CD14-positive monocyte (primary cell): ENCODE results near the gene INTS3. TPM values are rescaled to one million over a fixed set of nuclear protein-coding genes. Genes with fewer than 3 reads are reported as not detected.
"Not testable (repeated sequence)": the region's sequence is repeated elsewhere in the genome, so short reads cannot be mapped to it uniquely, and the experiment has no call there.

ENCODE experiments used
- DNase-seq, 3 donors: peaks; one replicate each; pipeline ENCODE4 v3.0.0-alpha.2; 2011 to 2022
- H2AFZ ChIP-seq: 2 replicates; pipeline ENCODE4 v1.6.0; 2012; ENCODE audit warnings: mild to moderate bottlenecking, low read depth, low read length, inconsistent platforms; ENCODE audit not compliant: insufficient read depth, poor library complexity, severe bottlenecking
- H3K27ac ChIP-seq, 2 donors: 1 replicate in 1 of 2; 2 replicates in 1 of 2; pipeline ENCODE4 v1.5.1; 2012 to 2013; ENCODE audit warnings: low read length in 2 of 2, control low read depth in 1 of 2, inconsistent platforms in 1 of 2, low read depth in 1 of 2, mild to moderate bottlenecking in 1 of 2
- H3K27me3 ChIP-seq, 2 donors: one replicate each; pipeline versions ENCODE4 v1.6.0 to v1.6.1; 2011 to 2013; ENCODE audit warnings: low read length in 2 of 2; ENCODE audit not compliant: control insufficient read depth in 2 of 2, insufficient read depth in 2 of 2
- H3K36me3 ChIP-seq, 2 donors: replicated peaks in 1 of 2; 1 replicate in 1 of 2; 2 replicates in 1 of 2; pipeline versions ENCODE4 v1.5.1 to v1.6.1; 2012 to 2013; ENCODE audit warnings: low read length in 2 of 2, control low read depth in 1 of 2, inconsistent platforms in 1 of 2, mild to moderate bottlenecking in 1 of 2; ENCODE audit not compliant: insufficient read depth in 2 of 2, control insufficient read depth in 1 of 2
- H3K4me1 ChIP-seq, 2 donors: 1 replicate in 1 of 2; 2 replicates in 1 of 2; pipeline versions ENCODE4 v1.5.1 to v1.6.1; 2012 to 2013; ENCODE audit warnings: low read length in 2 of 2, control low read depth in 1 of 2, inconsistent platforms in 1 of 2, mild to moderate bottlenecking in 1 of 2, moderate library complexity in 1 of 2; ENCODE audit not compliant: insufficient read depth in 2 of 2, control insufficient read depth in 1 of 2
- H3K4me2 ChIP-seq: replicated peaks from 2 replicates; pipeline ENCODE3; 2012; ENCODE audit warnings: low read length, moderate library complexity, mild to moderate bottlenecking; ENCODE audit not compliant: poor library complexity, severe bottlenecking; ENCODE audit errors: extremely low read depth
- H3K4me3 ChIP-seq, 3 experiments: fragments of 200-600 bp in 1 of 3; sonication (generic) in 1 of 3; replicated peaks in 1 of 3; 1 replicate in 2 of 3; 2 replicates in 1 of 3; pipeline ENCODE4 v1.5.1; 2011 to 2013; ENCODE audit warnings: low read length in 3 of 3, mild to moderate bottlenecking in 3 of 3, control low read depth in 2 of 3, low read depth in 2 of 3, inconsistent platforms in 1 of 3, moderate library complexity in 1 of 3
- H3K79me2 ChIP-seq: 2 replicates; pipeline ENCODE4 v1.6.0; 2012; ENCODE audit warnings: mild to moderate bottlenecking, control low read depth, inconsistent platforms, low read length, moderate library complexity; ENCODE audit not compliant: insufficient read depth
- H3K9ac ChIP-seq: 2 replicates; pipeline ENCODE4 v1.6.0; 2017; ENCODE audit warnings: low read length, mild to moderate bottlenecking; ENCODE audit not compliant: insufficient read depth, poor library complexity, severe bottlenecking
- H3K9me3 ChIP-seq, 2 donors: replicated peaks in 1 of 2; 1 replicate in 1 of 2; 2 replicates in 1 of 2; pipeline versions ENCODE4 v1.5.1 to v1.6.1; 2012 to 2013; ENCODE audit warnings: low read length in 2 of 2, control low read depth in 1 of 2; ENCODE audit not compliant: control insufficient read depth in 1 of 2, insufficient read depth in 1 of 2
- H4K20me1 ChIP-seq: 2 replicates; pipeline ENCODE4 v1.6.0; 2012; ENCODE audit warnings: mild to moderate bottlenecking, low read length, control low read depth, moderate library complexity; ENCODE audit not compliant: insufficient read depth
- H3K27ac Mint-ChIP-seq, 7 donors: one replicate each; pipeline ENCODE4 v1.8.0; 2020; ENCODE audit warnings: mild to moderate bottlenecking in 7 of 7, mixed read lengths in 7 of 7, moderate library complexity in 6 of 7, inconsistent platforms in 2 of 7
- H3K27me3 Mint-ChIP-seq, 3 donors: one replicate each; pipeline ENCODE4 v1.8.0; 2021 to 2022; ENCODE audit warnings: low read depth in 3 of 3, mild to moderate bottlenecking in 3 of 3, mixed read lengths in 3 of 3, moderate library complexity in 3 of 3, inconsistent platforms in 1 of 3
- H3K36me3 Mint-ChIP-seq, 2 donors: one replicate each; pipeline ENCODE4 v1.8.0; 2020; ENCODE audit warnings: mixed read lengths in 2 of 2, inconsistent platforms in 1 of 2, mild to moderate bottlenecking in 1 of 2
- H3K4me1 Mint-ChIP-seq: one replicate; pipeline ENCODE4 v1.8.0; 2020; ENCODE audit warnings: mild to moderate bottlenecking, mixed read lengths
- H3K4me3 Mint-ChIP-seq, 2 donors: one replicate each; pipeline ENCODE4 v1.8.0; 2020; ENCODE audit warnings: mild to moderate bottlenecking in 2 of 2, mixed read lengths in 2 of 2, moderate library complexity in 1 of 2
- H3K9me3 Mint-ChIP-seq, 7 donors: one replicate each; pipeline ENCODE4 v1.8.0; 2020 to 2022; ENCODE audit warnings: mixed read lengths in 7 of 7, mild to moderate bottlenecking in 6 of 7, moderate library complexity in 6 of 7, inconsistent platforms in 2 of 7
- WGBS: methylation state at CpG from one replicate; pipeline ENCODE4 v1.1.5; 2013; ENCODE audit warnings: missing lambda C conversion rate; ENCODE audit not compliant: insufficient coverage; 5-methylcytosine and 5-hydroxymethylcytosine counted together
- intact Hi-C, 2 donors: fragments of 100-400 bp; cut with micrococcal nuclease; formaldehyde crosslinking; loops; one replicate each; pipeline versions ENCODE4 v1.15.0 to v1.15.1; 2023
- polyA plus RNA-seq, 3 donors: library from polyadenylated mRNA; depleted of rRNA in 1 of 3; unstranded in 2 of 3; stranded (reverse) in 1 of 3; fragments of 300-500 nt in 2 of 3; fragments of >200 nt in 1 of 3; fragmentation: Illumina TruSeq in 2 of 3; gene quantifications; 1 replicate in 2 of 3; 2 replicates in 1 of 3; pipeline ENCODE4 v1.2.3, GENCODE V29; 2012 to 2021
- TF ChIP-seq, protein P1 (sequence below): fragments of 200-600 bp; IDR thresholded peaks from one replicate; pipeline ENCODE4 v1.8.0; 2022; ENCODE audit warnings: antibody characterized with exemption, mild to moderate bottlenecking

Gene INTS3
- polyA plus RNA-seq, 3 donors: 9.2 to 76.9 (median 15.9) TPM

DNA sequence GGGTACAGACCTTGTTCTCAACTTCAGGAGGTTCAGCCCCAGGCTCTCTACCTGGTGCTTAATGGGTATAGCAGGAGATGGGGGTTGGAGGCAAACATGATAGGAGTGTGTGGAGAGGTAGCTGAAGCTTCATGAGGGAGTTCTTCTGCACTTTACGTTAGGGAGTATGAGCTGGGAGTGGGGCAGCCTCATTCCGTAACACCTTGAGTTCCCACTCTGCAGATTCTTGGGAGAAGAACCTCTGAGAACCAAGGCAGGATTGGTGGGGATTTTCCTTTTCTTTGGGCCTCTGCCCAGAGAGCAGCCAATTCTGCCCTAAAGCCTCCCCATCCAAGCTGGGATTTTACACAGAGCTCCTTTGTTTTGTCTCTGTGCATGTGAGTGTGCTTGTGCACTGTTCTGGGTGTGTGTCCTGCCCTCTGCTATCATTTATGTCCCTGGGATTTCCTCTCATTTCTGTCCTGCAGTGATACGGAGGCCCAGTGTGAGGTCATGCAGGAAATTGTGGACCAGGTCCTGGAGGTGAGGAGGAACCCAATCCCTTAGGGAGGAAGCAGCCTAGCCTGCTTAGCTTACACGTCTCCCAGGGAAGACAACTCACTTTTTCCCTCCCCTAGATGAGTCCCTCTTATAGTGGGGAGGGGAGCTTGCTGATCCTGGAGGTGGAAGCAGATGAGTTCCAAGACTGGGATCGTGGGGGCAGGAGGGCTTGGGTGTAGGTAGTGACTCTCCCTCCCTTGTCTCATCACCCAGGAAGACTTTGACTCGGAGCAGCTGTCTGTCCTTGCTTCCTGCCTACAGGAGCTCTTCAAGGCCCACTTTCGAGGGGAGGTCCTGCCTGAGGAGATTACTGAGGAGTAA, 35.7 kb downstream of the INTS3 start:
- TF ChIP-seq, protein P1, sequence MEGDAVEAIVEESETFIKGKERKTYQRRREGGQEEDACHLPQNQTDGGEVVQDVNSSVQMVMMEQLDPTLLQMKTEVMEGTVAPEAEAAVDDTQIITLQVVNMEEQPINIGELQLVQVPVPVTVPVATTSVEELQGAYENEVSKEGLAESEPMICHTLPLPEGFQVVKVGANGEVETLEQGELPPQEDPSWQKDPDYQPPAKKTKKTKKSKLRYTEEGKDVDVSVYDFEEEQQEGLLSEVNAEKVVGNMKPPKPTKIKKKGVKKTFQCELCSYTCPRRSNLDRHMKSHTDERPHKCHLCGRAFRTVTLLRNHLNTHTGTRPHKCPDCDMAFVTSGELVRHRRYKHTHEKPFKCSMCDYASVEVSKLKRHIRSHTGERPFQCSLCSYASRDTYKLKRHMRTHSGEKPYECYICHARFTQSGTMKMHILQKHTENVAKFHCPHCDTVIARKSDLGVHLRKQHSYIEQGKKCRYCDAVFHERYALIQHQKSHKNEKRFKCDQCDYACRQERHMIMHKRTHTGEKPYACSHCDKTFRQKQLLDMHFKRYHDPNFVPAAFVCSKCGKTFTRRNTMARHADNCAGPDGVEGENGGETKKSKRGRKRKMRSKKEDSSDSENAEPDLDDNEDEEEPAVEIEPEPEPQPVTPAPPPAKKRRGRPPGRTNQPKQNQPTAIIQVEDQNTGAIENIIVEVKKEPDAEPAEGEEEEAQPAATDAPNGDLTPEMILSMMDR: no peak
- peak overlapping the region in 3 of 7 donors; percentile 12 to 31 (median 23) for H3K27ac Mint-ChIP-seq
- H3K27me3 ChIP-seq: no peaks in the 10 kb centered on the region
- no peaks in the 10 kb centered on the region for H3K79me2 ChIP-seq
- H3K27me3 Mint-ChIP-seq: peaks cover 0 to 7% (median 0%) of the 10 kb centered on the region in 3 donors
- H3K9me3 Mint-ChIP-seq: no peaks in the 10 kb centered on the region
- H3K9me3 ChIP-seq: no peaks in the 10 kb centered on the region
- H3K27ac ChIP-seq: no peak overlapping the region
- H3K4me2 ChIP-seq: no peak overlapping the region
- WGBS: 100% methylated on average over 2 of the region's 7 CpGs
- no peaks in the 10 kb centered on the region for H4K20me1 ChIP-seq
- peaks cover 86 to 98% of the 10 kb centered on the region in 2 donors for H3K36me3 Mint-ChIP-seq
- peaks cover 72 to 98% of the 10 kb centered on the region in 2 donors for H3K36me3 ChIP-seq
- DNase-seq: no peak
- no peak overlapping the region for H3K4me3 Mint-ChIP-seq
- H3K4me1 ChIP-seq: peaks cover 6% of the 10 kb centered on the region in 2 donors
- H2AFZ ChIP-seq: no peak overlapping the region
- peaks cover 9% of the 10 kb centered on the region for H3K4me1 Mint-ChIP-seq
- intact Hi-C loops: no loop called here
- no peak overlapping the region for H3K9ac ChIP-seq
- no peak overlapping the region for H3K4me3 ChIP-seq

DNA sequence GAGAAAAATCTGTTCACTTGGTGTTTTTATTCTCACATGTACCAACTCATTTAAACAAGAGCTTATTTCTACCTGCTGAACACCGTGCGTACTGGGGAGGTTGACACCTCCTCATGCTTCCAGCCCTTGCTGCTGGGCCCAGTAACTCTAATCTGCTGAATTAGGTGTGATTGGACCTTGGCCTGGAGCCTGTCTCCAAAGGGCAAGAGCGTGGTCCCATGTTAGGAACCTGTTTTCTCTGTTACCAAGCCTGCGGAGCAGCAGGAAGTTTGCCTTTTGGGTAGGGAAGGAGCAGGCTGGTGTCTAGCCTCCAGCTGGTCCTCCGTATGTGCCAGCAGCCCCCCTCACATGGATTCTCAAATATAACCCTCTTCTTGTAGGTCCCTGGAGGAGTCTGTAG, 36.5 kb downstream of the INTS3 start:
- no peak overlapping the region for H3K4me3 ChIP-seq
- H3K9ac ChIP-seq: no peak overlapping the region
- no peaks in the 10 kb centered on the region for H3K9me3 ChIP-seq
- no peak overlapping the region for H3K4me2 ChIP-seq
- WGBS: 100% methylated on average over 1 of the region's 5 CpGs
- no peak overlapping the region for H3K27ac ChIP-seq
- TF ChIP-seq, protein P1: no peak
- H3K4me1 Mint-ChIP-seq: peaks cover 16% of the 10 kb centered on the region
- no peaks in the 10 kb centered on the region for H3K79me2 ChIP-seq
- peaks cover 13 to 14% of the 10 kb centered on the region in 2 donors for H3K4me1 ChIP-seq
- peaks cover 66 to 94% of the 10 kb centered on the region in 2 donors for H3K36me3 ChIP-seq
- no peak for DNase-seq
- no peaks in the 10 kb centered on the region for H3K27me3 ChIP-seq
- peak overlapping the region in 1 of 7 donors; percentile 23 for H3K27ac Mint-ChIP-seq
- no peak overlapping the region for H3K4me3 Mint-ChIP-seq
- H3K27me3 Mint-ChIP-seq: peaks cover 0 to 7% (median 0%) of the 10 kb centered on the region in 3 donors
- H3K9me3 Mint-ChIP-seq: no peaks in the 10 kb centered on the region
- H3K36me3 Mint-ChIP-seq: peaks cover 85 to 97% of the 10 kb centered on the region in 2 donors
- H2AFZ ChIP-seq: no peak overlapping the region
- intact Hi-C loops: no loop called here
- H4K20me1 ChIP-seq: no peaks in the 10 kb centered on the region

DNA sequence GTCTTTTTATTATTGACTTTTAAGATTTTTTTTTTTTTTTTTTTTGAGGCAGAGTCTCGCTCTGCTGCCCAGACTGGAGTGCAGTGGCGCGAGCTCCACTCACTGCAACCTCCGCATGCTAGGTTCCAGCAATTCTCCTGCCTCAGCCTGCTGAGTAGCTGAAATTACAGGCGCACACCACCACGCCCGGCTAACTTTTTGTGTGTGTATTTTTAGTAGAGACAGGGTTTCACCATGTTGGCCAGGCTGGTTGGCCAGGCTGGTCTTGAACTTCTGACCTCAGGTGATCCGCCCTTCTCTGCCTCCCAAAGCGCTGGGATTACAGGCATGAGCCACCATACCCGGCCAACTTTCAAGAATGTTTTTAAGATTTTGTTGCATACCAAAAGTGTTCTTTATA, 38.8 kb downstream of the INTS3 start:
- H3K4me3 Mint-ChIP-seq, H3K4me3 ChIP-seq, intact Hi-C loops, H4K20me1 ChIP-seq, H3K9me3 ChIP-seq, H3K27ac Mint-ChIP-seq, H3K27me3 ChIP-seq, H3K27me3 Mint-ChIP-seq, H3K27ac ChIP-seq, H3K9ac ChIP-seq, H3K79me2 ChIP-seq, H3K4me2 ChIP-seq, H3K9me3 Mint-ChIP-seq, H2AFZ ChIP-seq, DNase-seq: not testable (repeated sequence)
- Histone ChIP-seq H3K36me3 (peaks cover 63 to 94% of the 10 kb centered on the region in 2 donors), H3K4me1 (peaks cover 18% of the 10 kb centered on the region in 2 donors)
- WGBS: no CpG with 5 or more reads among the region's 10 CpGs
- Mint-ChIP-seq H3K36me3 (peaks cover 83 to 97% of the 10 kb centered on the region in 2 donors), H3K4me1 (peaks cover 23% of the 10 kb centered on the region)
